ENCODE measurements around the gene OPCML. TPM values are rescaled to one million over a fixed set of nuclear protein-coding genes. Genes with fewer than 3 reads are reported as not detected.

The OPCML gene
- total and polyA plus RNA-seq, 2 donors (not counting 1 experiment from before 2014, with no cell fraction given): 0.99 to 2.8 TPM

DNA sequence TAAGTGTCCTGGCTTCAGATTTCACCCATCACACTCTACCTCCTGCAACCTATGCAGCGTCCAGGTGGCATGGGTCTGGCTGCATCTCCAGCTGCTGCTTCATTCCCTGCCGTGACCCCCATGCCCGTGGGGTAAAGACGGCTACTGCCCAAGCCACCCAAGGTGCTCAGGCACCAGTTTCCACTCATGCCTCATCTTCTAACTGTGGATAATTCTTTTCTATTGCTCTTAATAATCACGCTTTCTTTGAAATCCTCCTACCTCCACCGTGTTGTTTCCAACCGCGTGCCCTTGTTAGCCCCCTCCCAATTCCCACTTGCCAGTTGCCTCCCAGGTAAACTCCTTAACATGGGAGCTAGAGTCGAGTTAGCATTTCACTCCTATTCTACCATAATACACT is 738.5 kb downstream of the OPCML start:
- no peak for DNase-seq (ENCODE audit: low read depth in 2 of 2)
- Histone ChIP-seq H2AFZ (ENCODE audit: low read length) (no peak overlapping the region), H3K79me2 (ENCODE audit: control insufficient read depth, insufficient read depth, low read length) (no peaks in the 10 kb centered on the region), H3K9me3 (ENCODE audit: control insufficient read depth, insufficient read depth, low read depth, low read length) (no peaks in the 10 kb centered on the region), H3K4me1 (ENCODE audit: control insufficient read depth, extremely low read depth, insufficient read depth, low read length) (no peaks in the 10 kb centered on the region), H3K4me2 (ENCODE audit: extremely low read depth, insufficient read depth, low read length) (no peak overlapping the region), H3K9ac (ENCODE audit: insufficient read depth, low read length) (no peak overlapping the region), H3K27ac (ENCODE audit: insufficient read depth, low read length) (no peak overlapping the region), H4K20me1 (ENCODE audit: control insufficient read depth, extremely low read depth, insufficient read depth, low read length) (no peaks in the 10 kb centered on the region), H3K4me3 (replicated peaks in 1 of 4; ENCODE audit: control extremely low read depth in 1 of 4, insufficient read depth in 1 of 4, low read depth in 3 of 4, low read length in 4 of 4) (no peak overlapping the region), H3K27me3 (ENCODE audit: control insufficient read depth, insufficient read depth, low read length) (no peaks in the 10 kb centered on the region), H3K36me3 (ENCODE audit: control insufficient read depth, insufficient read depth, low read length) (no peaks in the 10 kb centered on the region)
- no peak for TF ChIP-seq EZH2 (IDR thresholded peaks at IDR 0.05; ENCODE audit: low read length, missing control alignments)
- TF ChIP-seq, protein P1, sequence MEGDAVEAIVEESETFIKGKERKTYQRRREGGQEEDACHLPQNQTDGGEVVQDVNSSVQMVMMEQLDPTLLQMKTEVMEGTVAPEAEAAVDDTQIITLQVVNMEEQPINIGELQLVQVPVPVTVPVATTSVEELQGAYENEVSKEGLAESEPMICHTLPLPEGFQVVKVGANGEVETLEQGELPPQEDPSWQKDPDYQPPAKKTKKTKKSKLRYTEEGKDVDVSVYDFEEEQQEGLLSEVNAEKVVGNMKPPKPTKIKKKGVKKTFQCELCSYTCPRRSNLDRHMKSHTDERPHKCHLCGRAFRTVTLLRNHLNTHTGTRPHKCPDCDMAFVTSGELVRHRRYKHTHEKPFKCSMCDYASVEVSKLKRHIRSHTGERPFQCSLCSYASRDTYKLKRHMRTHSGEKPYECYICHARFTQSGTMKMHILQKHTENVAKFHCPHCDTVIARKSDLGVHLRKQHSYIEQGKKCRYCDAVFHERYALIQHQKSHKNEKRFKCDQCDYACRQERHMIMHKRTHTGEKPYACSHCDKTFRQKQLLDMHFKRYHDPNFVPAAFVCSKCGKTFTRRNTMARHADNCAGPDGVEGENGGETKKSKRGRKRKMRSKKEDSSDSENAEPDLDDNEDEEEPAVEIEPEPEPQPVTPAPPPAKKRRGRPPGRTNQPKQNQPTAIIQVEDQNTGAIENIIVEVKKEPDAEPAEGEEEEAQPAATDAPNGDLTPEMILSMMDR (conservative IDR thresholded peaks at IDR 0.05 in 1 of 2, IDR thresholded peaks at IDR 0.05 in 1 of 2; ENCODE audit: low read depth in 1 of 2, low read length in 2 of 2): no peak

DNA sequence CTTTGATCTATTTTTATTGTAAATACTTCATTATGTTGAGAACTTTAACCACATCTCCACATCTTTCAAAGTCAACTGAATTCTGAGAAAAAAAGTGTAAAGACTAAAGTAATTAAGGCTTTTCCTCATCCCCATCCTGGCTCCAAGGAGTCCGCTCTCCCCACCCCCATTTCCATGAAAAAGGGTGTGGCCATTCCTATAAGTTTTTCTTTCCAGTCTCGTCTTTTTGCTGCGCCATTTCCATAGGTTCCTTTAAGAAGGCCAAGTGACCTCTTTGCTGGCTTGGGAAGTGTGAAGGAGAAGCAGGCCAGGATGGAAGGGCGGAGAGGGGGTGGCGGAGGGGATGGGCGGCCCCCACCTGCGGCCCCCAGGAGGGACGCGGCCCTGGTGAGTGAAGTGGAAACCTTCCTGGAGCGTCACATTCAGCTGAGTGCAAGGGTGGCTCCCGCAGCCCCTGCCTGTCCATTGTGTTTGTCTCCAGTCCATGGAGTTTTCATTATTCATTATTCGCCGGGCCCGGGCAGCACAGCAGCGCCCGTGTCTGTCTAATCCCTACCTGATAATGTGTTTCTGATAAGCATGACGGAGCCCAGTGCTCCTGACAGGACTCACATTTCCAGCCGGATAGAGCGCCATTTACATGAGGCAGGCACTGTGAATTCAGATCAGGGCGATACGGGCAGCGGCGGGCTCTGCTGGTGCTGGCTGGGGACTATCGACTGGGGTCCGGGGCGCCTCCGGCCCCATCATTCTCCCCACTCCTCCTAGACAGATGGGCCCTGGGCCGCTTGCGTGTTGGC is 739.8 kb downstream of the OPCML start:
- Histone ChIP-seq H3K79me2 (ENCODE audit: control insufficient read depth, insufficient read depth, low read length) (no peaks in the 10 kb centered on the region), H4K20me1 (ENCODE audit: control insufficient read depth, extremely low read depth, insufficient read depth, low read length) (no peaks in the 10 kb centered on the region), H3K4me3 (replicated peaks in 1 of 4; ENCODE audit: control extremely low read depth in 1 of 4, insufficient read depth in 1 of 4, low read depth in 3 of 4, low read length in 4 of 4) (no peak overlapping the region), H2AFZ (ENCODE audit: low read length) (no peak overlapping the region), H3K27me3 (ENCODE audit: control insufficient read depth, insufficient read depth, low read length) (no peaks in the 10 kb centered on the region), H3K27ac (ENCODE audit: insufficient read depth, low read length) (no peak overlapping the region), H3K4me2 (ENCODE audit: extremely low read depth, insufficient read depth, low read length) (no peak overlapping the region), H3K36me3 (ENCODE audit: control insufficient read depth, insufficient read depth, low read length) (no peaks in the 10 kb centered on the region), H3K9ac (ENCODE audit: insufficient read depth, low read length) (no peak overlapping the region), H3K9me3 (ENCODE audit: control insufficient read depth, insufficient read depth, low read depth, low read length) (no peaks in the 10 kb centered on the region), H3K4me1 (ENCODE audit: control insufficient read depth, extremely low read depth, insufficient read depth, low read length) (no peaks in the 10 kb centered on the region)
- TF ChIP-seq, protein P1 (conservative IDR thresholded peaks at IDR 0.05 in 1 of 2, IDR thresholded peaks at IDR 0.05 in 1 of 2; ENCODE audit: low read depth in 1 of 2, low read length in 2 of 2): no peak
- TF ChIP-seq EZH2 (IDR thresholded peaks at IDR 0.05; ENCODE audit: low read length, missing control alignments): no peak
- no peak for DNase-seq (ENCODE audit: low read depth in 2 of 2)

GRCh38 chr11:132790971-132791370 is 741.3 kb downstream of the OPCML start:
- Histone ChIP-seq H3K27me3 (ENCODE audit: control insufficient read depth, insufficient read depth, low read length) (no peaks in the 10 kb centered on the region), H3K4me3 (replicated peaks in 1 of 4; ENCODE audit: control extremely low read depth in 1 of 4, insufficient read depth in 1 of 4, low read depth in 3 of 4, low read length in 4 of 4) (no peak overlapping the region), H3K9me3 (ENCODE audit: control insufficient read depth, insufficient read depth, low read depth, low read length) (no peaks in the 10 kb centered on the region), H4K20me1 (ENCODE audit: control insufficient read depth, extremely low read depth, insufficient read depth, low read length) (no peaks in the 10 kb centered on the region), H3K79me2 (ENCODE audit: control insufficient read depth, insufficient read depth, low read length) (no peaks in the 10 kb centered on the region), H3K36me3 (ENCODE audit: control insufficient read depth, insufficient read depth, low read length) (no peaks in the 10 kb centered on the region), H3K4me2 (ENCODE audit: extremely low read depth, insufficient read depth, low read length) (no peak overlapping the region), H3K4me1 (ENCODE audit: control insufficient read depth, extremely low read depth, insufficient read depth, low read length) (no peaks in the 10 kb centered on the region), H2AFZ (ENCODE audit: low read length) (no peak overlapping the region), H3K27ac (ENCODE audit: insufficient read depth, low read length) (no peak overlapping the region), H3K9ac (ENCODE audit: insufficient read depth, low read length) (no peak overlapping the region)
- TF ChIP-seq EZH2 (IDR thresholded peaks at IDR 0.05; ENCODE audit: low read length, missing control alignments): no peak
- TF ChIP-seq, protein P1 (conservative IDR thresholded peaks at IDR 0.05 in 1 of 2, IDR thresholded peaks at IDR 0.05 in 1 of 2; ENCODE audit: low read depth in 1 of 2, low read length in 2 of 2): no peak
- DNase-seq (ENCODE audit: low read depth in 2 of 2): no peak
